Activated CD8-positive, alpha-beta memory T cell treated with anti-CD3 and anti-CD28 coated beads for 36 hours (primary cell): ENCODE measurements around the gene UCK1. TPM values are rescaled to one million over a fixed set of nuclear protein-coding genes. Genes with fewer than 3 reads are reported as not detected.

Experiments used
- CTCF ChIA-PET: fragments of 350-600 bp; sonication (Branson Sonifier 250); formaldehyde crosslinking; loops from one replicate; lab custom pipeline; 2021; ENCODE audit warnings: antibody characterized with exemption; lab: Charles Lee
- POLR2A ChIA-PET: fragments of 350-600 bp; sonication (Branson Sonifier 250); formaldehyde crosslinking; loops from one replicate; lab custom pipeline; 2021; ENCODE audit warnings: antibody characterized with exemption; lab: Charles Lee
- total RNA-seq, 2 experiments: library from RNA; stranded (reverse); gene quantifications; one replicate each; pipeline ENCODE4 v1.2.3, GENCODE V29; 2021

The UCK1 gene
- total RNA-seq, 2 experiments from 2014 or later: 22.8 to 24.3 TPM

DNA sequence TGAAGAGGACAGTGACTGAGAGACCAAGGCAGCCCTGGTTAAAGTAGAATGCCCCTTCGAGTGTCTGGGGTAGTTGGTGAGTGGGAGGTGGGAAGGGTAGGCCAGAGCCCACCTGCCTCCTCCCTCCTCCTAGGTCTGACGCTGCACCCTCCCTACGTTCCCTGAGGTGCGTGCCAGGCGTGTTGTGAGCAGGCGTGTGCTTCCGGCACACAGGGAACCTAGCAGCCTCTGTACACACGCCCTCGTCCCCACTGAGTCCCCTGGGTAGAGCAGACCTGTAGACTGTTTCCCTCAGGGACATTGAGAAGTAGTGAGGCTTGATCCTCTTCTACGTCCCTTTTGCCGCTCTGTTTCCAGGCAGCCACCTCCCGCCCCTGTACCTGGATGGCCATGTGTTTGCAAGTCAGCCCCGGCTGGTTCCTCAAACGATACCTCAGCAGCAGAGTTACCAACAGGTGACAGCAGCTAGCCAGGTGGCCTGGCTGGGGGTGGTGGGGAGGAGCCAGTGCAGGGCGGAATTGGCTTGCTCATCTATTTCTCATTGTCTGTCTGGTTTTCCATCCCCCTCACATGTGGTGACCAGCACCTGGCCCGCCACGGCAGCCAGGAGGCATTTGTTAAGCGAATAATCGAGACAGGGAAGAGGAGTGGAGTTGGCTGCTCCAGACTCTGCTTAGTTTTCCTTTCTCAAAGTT, 45.2 kb downstream of the UCK1 start:
- ChIA-PET POLR2A (no interaction called here), CTCF (no interaction called here)

GRCh38 chr9:131485206-131485605, 45.9 kb downstream of the UCK1 start:
- ChIA-PET POLR2A (no interaction called here), CTCF (interaction anchor here (1.3 kb wide), 1 partner anchor 9 kb away, joined by 5 read pairs; no protein-coding TSS in a partner anchor)

GRCh38 chr9:131484560-131485185, 46.4 kb downstream of the UCK1 start:
- CTCF ChIA-PET: interaction anchor here (1.3 kb wide), 1 partner anchor 9 kb away, joined by 5 read pairs; no protein-coding TSS in a partner anchor
- POLR2A ChIA-PET: no interaction called here

DNA sequence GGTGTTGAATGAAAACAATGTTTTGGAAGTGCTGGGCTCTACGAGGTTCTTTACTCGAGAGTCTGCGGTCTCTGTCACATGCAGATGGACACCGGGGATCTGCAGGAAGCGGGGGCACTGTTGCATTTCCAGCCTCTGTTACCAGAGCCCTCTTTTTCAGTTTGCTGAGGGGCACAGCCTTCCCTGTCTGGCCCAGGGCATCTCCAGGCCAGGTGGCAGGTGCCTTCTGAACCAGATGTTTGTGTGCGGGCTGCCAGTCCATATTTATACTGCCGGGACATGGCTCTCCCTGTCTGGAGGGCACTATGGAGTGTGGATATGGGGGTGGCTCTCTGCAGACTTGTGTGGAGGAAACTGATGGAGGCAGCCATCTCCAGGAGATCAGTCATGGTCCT, 47.0 kb downstream of the UCK1 start:
- ChIA-PET CTCF (interaction anchor here (1.3 kb wide), 1 partner anchor 8 kb away, joined by 5 read pairs; no protein-coding TSS in a partner anchor), POLR2A (no interaction called here)

DNA sequence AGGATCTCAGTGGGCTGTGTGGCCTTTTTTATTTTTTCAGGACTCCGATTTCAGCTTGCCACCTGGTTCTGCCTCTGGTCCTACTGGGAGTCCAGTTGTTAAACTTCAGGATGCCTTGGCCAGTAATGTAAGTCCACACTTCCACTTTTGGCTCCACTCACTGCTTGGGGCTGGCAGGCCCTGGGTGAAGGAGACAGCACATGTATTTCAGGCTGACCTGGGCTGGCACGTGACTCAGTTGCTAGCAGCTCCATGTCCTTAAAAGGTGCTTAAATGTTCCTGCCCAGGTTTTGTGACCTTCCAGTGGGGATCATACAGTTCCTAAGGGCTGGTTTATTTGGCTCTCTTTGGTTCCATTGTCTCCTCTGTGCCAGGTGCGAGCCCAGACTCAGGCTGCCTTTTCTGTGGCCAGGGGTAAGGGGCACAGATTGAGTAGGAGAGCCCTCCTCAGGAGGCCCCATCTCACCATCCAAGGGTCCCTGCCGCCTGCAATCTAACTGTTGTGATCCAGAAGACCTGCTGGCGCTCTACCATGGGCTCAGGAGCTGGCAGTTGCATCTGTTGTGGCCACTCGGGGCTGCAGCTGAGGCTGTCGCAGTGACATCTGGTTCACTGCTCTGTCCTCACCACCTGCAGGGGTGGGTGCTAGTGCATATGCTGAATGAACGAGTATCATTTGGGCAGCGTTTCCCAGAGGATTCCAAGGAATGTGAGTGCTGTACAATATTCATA, 47.6 kb downstream of the UCK1 start:
- ChIA-PET POLR2A (no interaction called here), CTCF (no interaction called here)

DNA sequence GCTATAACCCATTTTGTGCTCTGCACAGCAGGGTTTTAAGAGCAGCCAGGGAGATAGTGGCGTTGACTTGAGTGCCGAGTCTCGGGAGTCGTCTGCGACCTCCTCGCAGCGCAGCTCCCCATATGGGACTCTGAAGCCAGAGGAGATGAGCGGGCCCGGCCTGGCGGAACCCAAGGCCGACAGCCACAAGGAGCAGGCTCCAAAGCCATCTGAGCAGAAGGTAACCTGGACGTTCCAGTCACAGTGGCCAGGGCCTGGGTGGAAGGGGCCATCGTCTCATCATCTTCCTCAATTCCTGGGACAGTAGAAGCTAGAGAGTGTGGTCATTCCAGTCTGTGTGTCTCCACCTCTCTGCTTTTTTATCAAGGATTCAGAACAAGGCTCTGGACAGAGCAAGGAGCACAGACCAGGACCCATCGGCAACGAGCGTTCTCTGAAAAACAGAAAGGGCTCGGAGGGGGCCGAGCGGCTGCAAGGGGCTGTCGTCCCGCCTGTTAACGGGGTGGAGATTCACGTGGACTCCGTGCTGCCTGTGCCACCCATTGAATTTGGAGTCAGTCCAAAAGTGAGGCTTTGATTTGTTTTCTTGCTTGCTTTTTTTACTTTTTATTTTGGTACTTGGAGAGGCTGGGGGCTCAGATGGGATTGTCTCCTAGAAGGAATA, 48.6 kb downstream of the UCK1 start:
- ChIA-PET POLR2A (no interaction called here), CTCF (interaction anchor here (1.8 kb wide), 1 partner anchor 75 kb away, joined by 7 read pairs; no protein-coding TSS in a partner anchor)

- POLR2A ChIA-PET: no interaction called here
- CTCF ChIA-PET: interaction anchor here (0.8 to 1.9 kb wide), 4 partner anchors 75 to 274 kb away, joined by 3 to 7 read pairs (median 4); no protein-coding TSS in a partner anchor
These were observed 49.4 kb downstream of the UCK1 start for GRCh38 chr9:131481441-131482342.

DNA sequence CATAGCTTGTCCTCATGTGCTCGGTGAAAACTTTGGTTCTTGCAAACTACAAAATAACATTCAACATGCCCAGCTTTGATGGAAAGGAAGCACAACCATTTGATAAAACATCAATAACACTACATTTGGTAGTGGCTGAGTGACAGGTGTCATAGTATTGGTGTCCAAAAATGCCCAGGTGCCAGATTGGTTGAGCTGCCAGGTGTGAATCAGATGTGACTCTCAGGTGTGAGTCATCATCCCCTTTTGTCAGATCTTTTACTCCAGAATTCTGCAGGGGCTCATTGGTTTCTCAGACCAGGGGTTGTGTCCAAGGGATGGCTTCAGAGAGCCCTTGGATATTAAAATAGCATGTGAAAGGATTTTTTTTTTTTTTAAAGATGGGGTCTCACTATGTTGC, 50.8 kb downstream of the UCK1 start:
- ChIA-PET POLR2A (no interaction called here), CTCF (interaction anchor here (0.7 to 1.9 kb wide), 5 partner anchors 21 to 226 kb away, joined by 3 to 7 read pairs (median 4); no protein-coding TSS in a partner anchor)

DNA sequence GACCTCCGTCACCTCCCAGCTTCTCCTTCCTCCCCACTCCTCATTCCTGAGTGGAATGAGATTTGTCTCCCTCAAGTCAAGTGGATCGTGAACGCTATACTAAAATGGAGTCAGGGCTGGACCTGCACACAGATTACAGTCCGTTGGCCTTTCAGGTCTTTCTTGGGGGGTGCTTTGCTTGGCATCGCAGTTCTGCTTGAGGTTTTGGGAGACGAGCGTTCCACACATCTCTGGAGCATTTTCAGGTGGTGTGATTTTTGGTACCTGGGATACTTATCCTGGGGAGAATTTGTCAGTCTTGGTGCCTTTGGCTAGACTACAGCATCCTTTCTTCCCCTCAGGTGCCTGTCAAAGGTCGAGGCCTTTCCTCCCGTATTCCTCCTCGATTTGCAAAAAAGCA, 52.2 kb downstream of the UCK1 start:
- POLR2A ChIA-PET: interaction anchor here (0.6 kb wide), 1 partner anchor 1881 kb away, joined by 3 read pairs; no protein-coding TSS in a partner anchor
- CTCF ChIA-PET: interaction anchor here (1.5 kb wide), 1 partner anchor 22 kb away, joined by 4 read pairs; no protein-coding TSS in a partner anchor

- ChIA-PET CTCF (interaction anchor here (0.8 to 1.5 kb wide), 5 partner anchors 13 to 151 kb away, joined by 3 to 14 read pairs (median 4); no protein-coding TSS in a partner anchor), POLR2A (no interaction called here)
These were observed 52.6 kb downstream of the UCK1 start for GRCh38 chr9:131478421-131478868.

DNA sequence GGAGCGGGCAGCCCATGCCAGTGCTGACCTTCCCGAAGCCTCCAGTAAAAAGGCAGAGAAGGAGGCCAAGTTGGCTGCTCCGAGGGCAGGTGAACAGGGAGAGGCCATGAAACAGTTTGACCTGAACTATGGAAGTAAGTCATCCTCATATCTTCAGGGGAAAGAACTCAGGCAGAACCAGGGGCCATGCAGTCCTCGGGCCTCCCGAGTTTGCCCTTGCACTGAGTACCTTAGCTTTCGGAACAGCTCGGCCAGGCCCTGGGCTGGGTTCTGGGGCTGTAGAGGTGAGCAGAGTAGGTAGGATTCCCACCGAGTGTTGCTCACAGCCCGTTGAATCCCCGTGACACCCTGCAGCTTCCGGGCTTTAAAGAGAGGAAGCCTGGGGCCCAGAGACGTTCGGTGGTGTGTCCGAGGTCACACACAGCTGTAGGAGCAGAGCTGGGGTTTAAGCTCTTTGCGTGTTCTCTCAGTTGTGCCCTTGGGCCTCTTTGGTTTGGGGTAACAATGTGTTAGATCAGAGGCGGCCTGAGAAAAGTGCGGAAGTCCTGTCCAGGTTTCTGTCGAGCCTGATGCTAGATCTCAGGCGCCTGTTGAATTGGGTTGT, 53.1 kb downstream of the UCK1 start:
- CTCF ChIA-PET: interaction anchor here (0.8 to 1.5 kb wide), 6 partner anchors 8 to 150 kb away, joined by 3 to 14 read pairs (median 4); no protein-coding TSS in a partner anchor
- POLR2A ChIA-PET: no interaction called here

- ChIA-PET CTCF (interaction anchor here (0.8 to 1.7 kb wide), 7 partner anchors 7 to 150 kb away, joined by 3 to 14 read pairs (median 4); no protein-coding TSS in a partner anchor), POLR2A (no interaction called here)
These were observed 53.7 kb downstream of the UCK1 start for GRCh38 chr9:131477367-131477766.

GRCh38 chr9:131476777-131477345, 54.2 kb downstream of the UCK1 start:
- CTCF ChIA-PET: interaction anchor here (0.8 to 1.8 kb wide), 4 partner anchors 8 to 127 kb away, joined by 3 to 14 read pairs (median 4); no protein-coding TSS in a partner anchor
- POLR2A ChIA-PET: no interaction called here

GRCh38 chr9:131475956-131476776, 54.9 kb downstream of the UCK1 start:
- ChIA-PET POLR2A (no interaction called here), CTCF (interaction anchor here (0.8 to 1.8 kb wide), 3 partner anchors 9 to 126 kb away, joined by 3 to 5 read pairs (median 4); no protein-coding TSS in a partner anchor)

GRCh38 chr9:131475111-131475955, 55.7 kb downstream of the UCK1 start:
- ChIA-PET CTCF (interaction anchor here (1.4 to 1.8 kb wide), 3 partner anchors 10 to 117 kb away, joined by 3 to 5 read pairs (median 3); no protein-coding TSS in a partner anchor), POLR2A (no interaction called here)
